NCI-H2196 (cell line): ENCODE data around the gene PKD1.
"Not testable (repeated sequence)": the region's sequence is repeated elsewhere in the genome, so short reads cannot be mapped to it uniquely, and the experiment has no call there.

Experiments used
- DNase-seq: peaks from one replicate; lab custom pipeline; 2025; ENCODE audit not compliant: unreplicated experiment; lab: John Stamatoyannopoulos, UW

Gene PKD1

GRCh38 chr16:2110332-2111008 lies 25.2 kb downstream of the PKD1 start:
- DNase-seq = not testable (repeated sequence)

- not testable (repeated sequence) for DNase-seq
Measured at GRCh38 chr16:2109872-2110271, 25.8 kb downstream of the PKD1 start.

GRCh38 chr16:2109271-2109580 lies 26.5 kb downstream of the PKD1 start:
- not testable (repeated sequence) for DNase-seq

- not testable (repeated sequence) for DNase-seq
Measured at GRCh38 chr16:2108446-2109270, 27.0 kb downstream of the PKD1 start.

GRCh38 chr16:2107791-2108125 lies 27.9 kb downstream of the PKD1 start:
- DNase-seq = not testable (repeated sequence)

GRCh38 chr16:2107121-2107790 lies 28.4 kb downstream of the PKD1 start:
- DNase-seq = not testable (repeated sequence)

GRCh38 chr16:2106211-2106610 lies 29.5 kb downstream of the PKD1 start:
- DNase-seq = not testable (repeated sequence)

GRCh38 chr16:2105769-2106168 lies 29.9 kb downstream of the PKD1 start:
- DNase-seq = not testable (repeated sequence)

- DNase-seq = not testable (repeated sequence)
Measured at GRCh38 chr16:2105291-2105690, 30.4 kb downstream of the PKD1 start.

- DNase-seq = not testable (repeated sequence)
Measured at GRCh38 chr16:2104464-2104863, 31.2 kb downstream of the PKD1 start.

- DNase-seq = no peak
Measured at GRCh38 chr16:2102471-2102870, 33.2 kb downstream of the PKD1 start.

- not testable (repeated sequence) for DNase-seq
Measured at GRCh38 chr16:2101581-2101980, 34.1 kb downstream of the PKD1 start.

GRCh38 chr16:2097689-2098088 lies 38.0 kb downstream of the PKD1 start:
- not testable (repeated sequence) for DNase-seq

- DNase-seq = no peak
Measured at GRCh38 chr16:2096853-2097595, 38.7 kb downstream of the PKD1 start.

- DNase-seq = no peak
Measured at GRCh38 chr16:2095918-2096582, 39.6 kb downstream of the PKD1 start.

- DNase-seq = no peak
Measured at GRCh38 chr16:2095315-2095853, 40.3 kb downstream of the PKD1 start.

- no peak for DNase-seq
Measured at GRCh38 chr16:2093793-2094192, 41.9 kb downstream of the PKD1 start.

GRCh38 chr16:2092866-2093265 lies 42.8 kb downstream of the PKD1 start:
- DNase-seq = no peak

- DNase-seq = no peak
Measured at GRCh38 chr16:2092256-2092620, 43.5 kb downstream of the PKD1 start.

- no peak for DNase-seq
Measured at GRCh38 chr16:2091547-2092255, 44.0 kb downstream of the PKD1 start.
